ENCODE data around the gene LMX1A. TPM values are rescaled to one million over a fixed set of nuclear protein-coding genes. Genes with fewer than 3 reads are reported as not detected.

Gene LMX1A
- total RNA-seq, 1 donor from 2014 or later: not detected

DNA sequence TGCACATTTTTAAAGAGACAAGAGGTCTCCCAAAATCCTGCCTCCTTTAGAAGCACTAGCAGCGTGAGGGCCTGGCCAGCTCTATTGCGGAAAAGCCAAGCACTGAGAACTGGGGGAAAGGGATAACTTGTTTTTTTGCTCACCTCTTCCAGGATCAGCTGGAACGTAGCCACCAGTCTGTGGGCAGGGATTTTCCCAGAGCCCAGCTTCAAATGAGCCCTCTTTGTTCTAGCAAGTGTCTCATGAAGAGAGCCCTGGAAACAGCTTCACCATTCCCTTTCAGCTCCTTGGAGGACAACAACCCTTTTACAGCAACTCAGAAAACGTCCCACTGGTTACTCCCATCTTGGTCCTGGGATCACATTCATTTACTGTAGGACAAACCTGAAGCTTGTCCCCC, 195.4 kb downstream of the LMX1A start:
- H3K36me3 Mint-ChIP-seq (ENCODE audit: unreplicated experiment): no peaks in the 10 kb centered on the region
- H3K9me3 Mint-ChIP-seq (ENCODE audit: unreplicated experiment): peaks cover 2% of the 10 kb centered on the region
- no peak for DNase-seq
- TF ChIP-seq, protein P1, sequence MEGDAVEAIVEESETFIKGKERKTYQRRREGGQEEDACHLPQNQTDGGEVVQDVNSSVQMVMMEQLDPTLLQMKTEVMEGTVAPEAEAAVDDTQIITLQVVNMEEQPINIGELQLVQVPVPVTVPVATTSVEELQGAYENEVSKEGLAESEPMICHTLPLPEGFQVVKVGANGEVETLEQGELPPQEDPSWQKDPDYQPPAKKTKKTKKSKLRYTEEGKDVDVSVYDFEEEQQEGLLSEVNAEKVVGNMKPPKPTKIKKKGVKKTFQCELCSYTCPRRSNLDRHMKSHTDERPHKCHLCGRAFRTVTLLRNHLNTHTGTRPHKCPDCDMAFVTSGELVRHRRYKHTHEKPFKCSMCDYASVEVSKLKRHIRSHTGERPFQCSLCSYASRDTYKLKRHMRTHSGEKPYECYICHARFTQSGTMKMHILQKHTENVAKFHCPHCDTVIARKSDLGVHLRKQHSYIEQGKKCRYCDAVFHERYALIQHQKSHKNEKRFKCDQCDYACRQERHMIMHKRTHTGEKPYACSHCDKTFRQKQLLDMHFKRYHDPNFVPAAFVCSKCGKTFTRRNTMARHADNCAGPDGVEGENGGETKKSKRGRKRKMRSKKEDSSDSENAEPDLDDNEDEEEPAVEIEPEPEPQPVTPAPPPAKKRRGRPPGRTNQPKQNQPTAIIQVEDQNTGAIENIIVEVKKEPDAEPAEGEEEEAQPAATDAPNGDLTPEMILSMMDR (IDR thresholded peaks at IDR 0.05; ENCODE audit: partially characterized antibody, unreplicated experiment): no peak
- no peak overlapping the region for H3K4me3 Mint-ChIP-seq (ENCODE audit: unreplicated experiment)
- peaks cover 2% of the 10 kb centered on the region for H3K27me3 Mint-ChIP-seq (ENCODE audit: unreplicated experiment)
- no peak overlapping the region for H3K27ac Mint-ChIP-seq (ENCODE audit: unreplicated experiment)
- H3K4me1 Mint-ChIP-seq (ENCODE audit: low read depth, unreplicated experiment): no peaks in the 10 kb centered on the region

DNA sequence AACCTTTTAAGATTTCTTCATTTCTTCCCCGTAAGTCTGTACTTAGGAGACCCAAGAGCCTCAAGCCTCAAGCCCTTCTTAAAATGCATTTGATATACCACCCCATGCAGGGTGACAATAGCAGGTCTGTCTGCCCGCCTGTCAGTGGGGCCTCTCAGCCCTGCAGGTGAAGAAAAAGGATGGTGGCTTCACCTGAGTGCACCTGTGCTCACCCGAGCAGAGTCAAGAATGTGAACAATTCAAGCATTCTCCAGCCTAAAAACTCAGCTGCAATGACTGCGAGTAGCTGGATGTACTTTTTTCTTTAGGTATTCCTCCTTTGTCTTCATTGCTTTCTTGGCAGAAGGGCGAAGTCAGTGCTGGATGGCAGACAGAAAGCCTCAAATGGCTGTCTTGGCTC, 203.3 kb downstream of the LMX1A start:
- Mint-ChIP-seq H3K27ac (ENCODE audit: unreplicated experiment) (no peak overlapping the region), H3K36me3 (ENCODE audit: unreplicated experiment) (no peaks in the 10 kb centered on the region), H3K4me1 (ENCODE audit: low read depth, unreplicated experiment) (no peaks in the 10 kb centered on the region), H3K9me3 (ENCODE audit: unreplicated experiment) (no peaks in the 10 kb centered on the region), H3K4me3 (ENCODE audit: unreplicated experiment) (no peak overlapping the region), H3K27me3 (ENCODE audit: unreplicated experiment) (peaks cover 2% of the 10 kb centered on the region)
- no peak for DNase-seq
- TF ChIP-seq, protein P1 (IDR thresholded peaks at IDR 0.05; ENCODE audit: partially characterized antibody, unreplicated experiment): no peak

DNA sequence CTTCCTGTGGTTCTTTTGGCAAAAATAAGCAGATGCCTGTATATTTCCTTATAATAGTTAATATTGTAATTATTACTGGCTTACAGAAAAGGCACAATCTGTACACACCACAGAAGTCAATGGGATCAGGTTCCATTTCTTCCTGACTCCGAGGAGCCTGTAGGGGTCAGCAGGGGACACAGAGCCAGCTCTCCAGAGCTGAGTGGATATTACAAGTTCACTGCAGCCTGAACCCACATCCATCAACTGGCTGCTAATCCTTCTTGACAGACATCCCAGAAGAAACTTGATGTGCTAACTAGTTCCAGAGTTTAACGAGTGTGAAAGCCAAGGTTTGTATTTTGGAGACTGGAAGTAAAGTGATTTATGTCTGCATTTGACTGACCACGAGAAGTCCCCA, 203.8 kb downstream of the LMX1A start:
- Mint-ChIP-seq H3K4me1 (ENCODE audit: low read depth, unreplicated experiment) (no peaks in the 10 kb centered on the region), H3K27me3 (ENCODE audit: unreplicated experiment) (peaks cover 2% of the 10 kb centered on the region), H3K27ac (ENCODE audit: unreplicated experiment) (no peak overlapping the region), H3K9me3 (ENCODE audit: unreplicated experiment) (no peaks in the 10 kb centered on the region), H3K36me3 (ENCODE audit: unreplicated experiment) (no peaks in the 10 kb centered on the region), H3K4me3 (ENCODE audit: unreplicated experiment) (no peak overlapping the region)
- TF ChIP-seq, protein P1 (IDR thresholded peaks at IDR 0.05; ENCODE audit: partially characterized antibody, unreplicated experiment): peak; percentile 29
- DNase-seq: peak; percentile 41

DNA sequence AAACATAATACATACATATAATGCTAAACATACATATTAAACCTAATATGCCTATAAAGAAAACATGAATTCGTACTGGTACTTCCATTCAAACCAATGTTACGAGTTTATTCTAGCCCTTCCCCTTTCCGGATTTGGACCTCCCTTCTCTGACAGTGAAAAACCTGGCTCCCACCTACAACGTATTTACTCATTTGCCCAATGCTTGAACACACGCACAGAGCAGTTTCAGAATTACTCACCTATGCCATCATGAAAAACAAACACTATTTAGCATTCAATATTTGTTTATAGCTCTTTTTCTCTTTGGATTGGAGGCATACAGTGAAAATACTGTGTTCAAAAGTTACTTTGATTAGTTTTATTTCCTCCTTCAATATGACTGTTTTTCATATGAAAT, 204.4 kb downstream of the LMX1A start:
- H3K27me3 Mint-ChIP-seq (ENCODE audit: unreplicated experiment): no peaks in the 10 kb centered on the region

More for the DNA sequence above, 204.4 kb downstream of the LMX1A start:
- Mint-ChIP-seq H3K27ac (ENCODE audit: unreplicated experiment) (no peak overlapping the region), H3K4me3 (ENCODE audit: unreplicated experiment) (no peak overlapping the region), H3K4me1 (ENCODE audit: low read depth, unreplicated experiment) (no peaks in the 10 kb centered on the region), H3K9me3 (ENCODE audit: unreplicated experiment) (no peaks in the 10 kb centered on the region), H3K36me3 (ENCODE audit: unreplicated experiment) (no peaks in the 10 kb centered on the region)
- TF ChIP-seq, protein P1 (IDR thresholded peaks at IDR 0.05; ENCODE audit: partially characterized antibody, unreplicated experiment): no peak
- no peak for DNase-seq

Other genes with a start within 250 kb of the LMX1A start
- 10.4 TPM for gene RXRG, start 88.4 kb upstream of the LMX1A start, total RNA-seq (ENCODE audit: unreplicated experiment)
- not detected for gene LRRC52, start 187.3 kb upstream of the LMX1A start, total RNA-seq (ENCODE audit: unreplicated experiment)

All from glutamatergic neuron (in vitro differentiated cells).